Left ventricle myocardium superior (tissue), 1 donor: Measurements from ENCODE around the gene IQCF2. TPM values are rescaled to one million over a fixed set of nuclear protein-coding genes. Genes with fewer than 3 reads are reported as not detected.
"Not testable (repeated sequence)": the region's sequence is repeated elsewhere in the genome, so short reads cannot be mapped to it uniquely, and the experiment has no call there.

Source experiments
- ATAC-seq: fragments of 200-7000 bp; cut with Tn5 transposase; one replicate; pipeline ENCODE4 v1.9.1; 2020; ENCODE audit warnings: mild to moderate bottlenecking, moderate library complexity
- DNase-seq: peaks from one replicate; pipeline ENCODE4 v3.0.0-alpha.2; 2020
- intact Hi-C: fragments of 100-400 bp; cut with micrococcal nuclease; formaldehyde crosslinking; loops from one replicate; pipeline ENCODE4 v1.11.0; 2022
- total RNA-seq: library from RNA; stranded (reverse); fragmentation: NEBNext Ultra II Directional; extraction: Animal tissue kit (Norgen Biotek cat#: 25700); gene quantifications from one replicate; pipeline ENCODE4 v1.2.1, GENCODE V29; 2021
- donor health status: DM: no; HTN: yes; CAD: no; lungs with severe emphysema.

Gene IQCF2
- total RNA-seq, 1 donor from 2014 or later: not detected

DNA sequence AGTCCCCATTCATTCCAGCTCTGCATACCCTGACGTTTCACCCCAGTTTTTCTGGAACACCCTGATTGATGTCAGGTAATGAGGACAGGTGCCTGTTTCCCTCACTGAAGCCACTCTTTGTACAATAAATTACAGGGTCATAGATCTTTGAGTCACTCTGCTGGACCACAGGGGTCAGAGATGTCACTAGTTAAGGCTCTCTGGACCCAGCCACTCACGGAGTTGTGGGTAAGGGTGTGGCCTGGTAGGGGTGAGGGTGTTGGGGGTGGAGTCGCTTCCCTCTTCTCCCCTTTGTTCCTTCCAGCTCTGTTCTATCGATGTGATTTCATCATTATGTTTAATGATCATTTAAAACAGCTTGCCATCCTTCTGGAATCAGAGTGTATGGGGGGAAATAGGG is 13.5 kb downstream of the IQCF2 start:
- DNase-seq (no peak), ATAC-seq (no peak)
- intact Hi-C loops: no loop called here

- intact Hi-C loops: no loop called here
- DNase-seq (no peak), ATAC-seq (no peak)
These were observed 14.1 kb downstream of the IQCF2 start, which contains the start of gene IQCF5 for GRCh38 chr3:51875501-51875900. Gene IQCF5, minus strand, starts transcription at chr3:51875601. Its CDS starts 70 bp downstream, at chr3:51875531.

GRCh38 chr3:51876186-51876585 is 14.8 kb downstream of the IQCF2 start:
- ATAC-seq (no peak), DNase-seq (no peak)
- intact Hi-C loops: no loop called here

- no peak for ATAC-seq
- intact Hi-C loops: no loop called here
- no peak for DNase-seq
These were observed 18.5 kb downstream of the IQCF2 start for GRCh38 chr3:51879937-51880336.

GRCh38 chr3:51886447-51886846 is 25.0 kb downstream of the IQCF2 start:
- ATAC-seq: no peak
- intact Hi-C loops: no loop called here
- DNase-seq: no peak

DNA sequence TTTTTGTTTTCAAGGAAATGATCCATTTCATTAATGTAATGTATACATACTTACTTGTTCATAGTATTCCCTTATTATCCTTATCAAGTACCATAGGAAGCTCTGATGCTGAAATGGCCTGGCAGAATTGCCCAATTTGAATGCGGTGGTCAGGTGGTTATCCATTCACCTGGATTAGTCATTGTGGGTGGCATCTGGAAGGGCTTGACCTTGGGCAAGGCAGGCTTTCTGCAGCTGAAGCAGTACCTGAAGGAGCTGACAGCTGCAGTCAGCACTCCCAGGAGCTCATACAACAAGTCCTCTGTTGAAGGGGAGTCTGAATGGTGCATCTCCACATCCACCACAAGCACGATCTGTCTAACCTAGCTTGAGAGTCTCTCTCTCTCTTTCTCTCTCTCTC is 26.2 kb downstream of the IQCF2 start:
- ATAC-seq (no peak), DNase-seq (no peak)
- intact Hi-C loops: no loop called here

GRCh38 chr3:51888463-51889105 is 27.2 kb downstream of the IQCF2 start:
- DNase-seq (no peak), ATAC-seq (no peak)
- intact Hi-C loops: no loop called here

- intact Hi-C loops: no loop called here
- DNase-seq: no peak
- ATAC-seq: no peak
These were observed 30.0 kb downstream of the IQCF2 start for GRCh38 chr3:51891242-51892039.

- intact Hi-C loops: no loop called here
- DNase-seq (no peak), ATAC-seq (no peak)
These were observed 33.0 kb downstream of the IQCF2 start for GRCh38 chr3:51894391-51894790.

DNA sequence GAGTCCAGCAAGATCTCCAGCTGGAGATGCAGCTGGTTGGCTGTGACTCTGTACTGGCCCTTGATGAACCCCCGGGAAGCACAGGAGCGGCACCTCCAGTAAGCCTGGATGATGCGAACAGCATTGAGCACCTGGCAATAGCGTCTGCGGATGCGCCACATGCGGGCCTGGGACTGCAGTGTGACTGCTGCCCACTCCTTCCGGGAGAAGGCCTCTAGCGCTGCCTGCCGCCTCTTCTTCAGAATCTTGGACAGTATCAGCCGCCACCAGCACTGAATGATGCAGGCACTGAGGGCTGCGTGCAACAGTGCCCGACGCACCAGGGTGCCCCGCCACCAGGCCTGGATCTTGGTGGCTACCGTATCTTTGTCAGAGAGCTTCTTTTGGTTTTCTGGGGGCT is 33.5 kb downstream of the IQCF2 start:
- DNase-seq: no peak
- intact Hi-C loops: no loop called here
- ATAC-seq: no peak

GRCh38 chr3:51896607-51897305 is 35.3 kb downstream of the IQCF2 start:
- DNase-seq (no peak), ATAC-seq (no peak)
- intact Hi-C loops: no loop called here

GRCh38 chr3:51897391-51897790 is 36.0 kb downstream of the IQCF2 start:
- DNase-seq (no peak), ATAC-seq (no peak)
- intact Hi-C loops: no loop called here

DNA sequence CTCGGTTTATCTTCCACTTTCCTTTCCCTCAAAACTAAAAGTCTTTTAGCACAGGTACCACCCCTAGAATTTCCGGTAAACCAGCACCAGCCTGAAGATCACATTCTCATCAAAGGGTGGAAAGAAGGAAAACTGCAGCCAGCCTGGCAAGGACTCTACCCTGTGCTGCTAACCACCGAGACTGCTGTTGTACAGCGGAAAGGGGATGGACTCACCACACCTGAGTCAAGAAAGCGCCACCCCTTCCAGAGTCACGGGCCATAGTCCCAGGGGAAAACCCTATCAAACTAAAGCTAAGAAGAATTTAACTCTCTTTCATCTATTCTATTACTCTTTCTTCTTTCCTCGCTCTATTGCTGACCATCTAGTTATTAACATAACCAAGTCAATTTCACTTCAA is 38.6 kb downstream of the IQCF2 start:
- DNase-seq, intact Hi-C loops, ATAC-seq: not testable (repeated sequence)

- DNase-seq, intact Hi-C loops, ATAC-seq: not testable (repeated sequence)
These were observed 40.9 kb downstream of the IQCF2 start for GRCh38 chr3:51902361-51902760.

GRCh38 chr3:51904034-51904823 is 42.8 kb downstream of the IQCF2 start:
- DNase-seq: no peak
- intact Hi-C loops: no loop called here
- ATAC-seq: no peak

DNA sequence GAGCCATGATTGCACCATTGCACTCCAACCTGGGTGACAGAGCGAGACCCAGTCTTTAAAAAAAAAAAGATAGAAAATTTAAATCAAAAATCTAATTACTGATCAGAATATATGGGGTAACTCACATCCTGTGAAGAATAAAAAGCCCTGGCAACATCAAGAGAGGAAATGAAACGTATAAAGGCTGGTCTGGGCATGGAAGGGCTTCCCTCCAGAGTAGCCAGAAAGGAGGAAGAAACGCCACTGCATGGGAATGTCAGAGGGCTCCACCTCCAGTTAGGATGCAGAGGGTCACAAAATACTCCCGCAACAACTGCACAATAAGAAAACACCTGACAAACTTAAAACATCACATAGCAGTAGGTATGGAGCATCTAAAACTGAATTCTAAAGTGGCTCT is 46.6 kb downstream of the IQCF2 start:
- ATAC-seq (no peak), DNase-seq (no peak)
- intact Hi-C loops: no loop called here
